NCI-H2029 treated with DMSO at 0.1 percent for 48 hours (cell line): ENCODE measurements around the gene CD34.
"Not testable (repeated sequence)": the region's sequence is repeated elsewhere in the genome, so short reads cannot be mapped to it uniquely, and the experiment has no call there.

Source experiments
- DNase-seq: peaks from one replicate; lab custom pipeline; 2025; lab: John Stamatoyannopoulos, UW

The CD34 gene

DNA sequence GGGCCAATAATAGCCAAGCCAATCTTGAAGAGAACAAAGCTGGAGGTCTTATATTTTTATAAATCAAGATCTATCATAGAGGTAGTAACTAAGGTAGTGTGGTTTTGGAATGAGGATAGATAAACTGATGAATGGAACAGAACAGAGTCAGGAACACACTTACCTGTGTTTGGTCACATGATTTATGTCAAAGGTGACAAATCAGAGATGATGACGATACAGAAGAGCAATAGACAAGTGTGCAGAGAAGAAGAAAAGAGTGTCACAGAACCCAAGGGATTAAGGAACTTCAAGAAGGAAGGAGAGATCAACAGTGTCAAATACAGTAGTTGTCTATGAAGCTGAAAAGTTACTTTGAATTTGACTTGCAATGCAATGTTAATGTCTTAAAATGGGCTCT lies 16.1 kb upstream of the CD34 start:
- no peak for DNase-seq

DNA sequence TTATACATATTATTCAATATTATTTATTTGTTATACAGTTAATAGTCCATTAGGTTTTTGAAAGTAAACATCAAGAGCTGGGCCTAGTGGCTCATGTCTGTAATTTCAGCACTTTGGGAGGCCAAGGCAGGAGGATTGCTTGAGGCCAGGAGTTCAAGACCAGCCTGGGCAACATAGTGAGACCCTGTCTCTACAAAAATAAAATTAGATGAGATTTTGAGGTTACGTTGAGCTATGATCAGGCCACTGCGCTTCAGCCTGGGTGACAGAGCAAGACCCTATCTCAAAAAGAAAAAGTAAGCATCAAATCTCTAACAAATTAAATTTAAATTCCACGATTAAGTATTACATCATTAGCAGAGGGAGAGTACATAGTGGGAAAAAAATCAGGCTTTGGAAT lies 15.0 kb upstream of the CD34 start:
- DNase-seq, result not testable (repeated sequence)

DNA sequence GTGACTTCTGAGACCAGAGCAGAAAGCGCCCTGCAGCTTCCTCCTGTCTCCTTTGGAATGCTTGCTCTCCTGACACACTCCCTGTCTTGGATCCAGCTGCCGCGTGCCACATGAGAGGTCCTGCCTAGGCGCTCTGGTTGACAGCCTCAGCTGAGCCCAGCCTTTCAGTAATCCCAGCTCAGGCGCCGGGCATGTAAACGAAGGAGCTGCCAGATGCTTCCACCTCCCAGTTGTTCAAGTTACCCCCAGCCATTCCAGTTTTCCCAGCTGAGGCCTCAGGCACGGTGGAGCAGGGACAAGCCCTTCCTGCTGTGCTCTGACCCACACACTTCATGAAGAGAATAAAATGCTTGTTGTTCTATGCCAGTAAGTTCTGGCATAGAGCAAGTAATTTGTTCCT lies 14.3 kb upstream of the CD34 start:
- DNase-seq, result no peak

DNA sequence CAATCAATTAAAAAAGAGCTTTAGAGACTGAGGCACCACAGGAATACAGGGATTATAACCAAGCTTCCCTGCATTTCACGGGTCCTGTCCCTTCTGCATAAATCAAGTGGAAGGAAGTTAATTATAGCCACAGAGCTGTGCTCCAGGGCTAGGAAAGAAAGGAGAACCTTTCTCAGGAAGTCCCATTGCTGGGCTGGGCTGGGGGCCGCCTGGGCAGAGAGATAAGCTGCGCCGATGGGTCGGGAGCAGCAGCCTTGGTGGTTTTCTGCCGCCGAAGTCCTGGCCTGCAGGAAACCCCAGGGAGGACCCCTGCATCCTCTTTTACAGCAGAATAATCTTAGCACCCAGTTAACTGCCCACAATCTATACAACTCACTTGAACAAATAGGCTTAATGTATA lies 12.6 kb upstream of the CD34 start:
- DNase-seq, result no peak

DNA sequence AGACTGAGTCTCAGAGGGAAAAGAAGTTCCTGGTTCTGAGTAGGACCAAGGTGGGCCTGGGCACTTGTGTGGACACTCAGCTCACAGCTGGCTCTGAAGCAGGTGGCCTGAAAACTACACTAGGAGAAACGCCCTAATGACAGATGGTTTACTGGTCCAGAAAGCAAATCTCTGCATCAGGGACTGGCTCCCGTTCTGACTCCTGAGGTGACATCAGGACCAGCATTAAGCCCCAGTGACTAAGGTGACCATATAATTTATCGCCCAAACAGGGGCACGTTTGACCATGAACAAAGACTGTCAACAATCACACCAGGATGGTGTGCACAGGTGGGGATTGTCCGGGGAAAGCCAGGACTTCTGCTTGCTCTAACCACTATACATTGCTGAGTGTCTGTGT lies 12.2 kb upstream of the CD34 start:
- DNase-seq, result no peak

DNA sequence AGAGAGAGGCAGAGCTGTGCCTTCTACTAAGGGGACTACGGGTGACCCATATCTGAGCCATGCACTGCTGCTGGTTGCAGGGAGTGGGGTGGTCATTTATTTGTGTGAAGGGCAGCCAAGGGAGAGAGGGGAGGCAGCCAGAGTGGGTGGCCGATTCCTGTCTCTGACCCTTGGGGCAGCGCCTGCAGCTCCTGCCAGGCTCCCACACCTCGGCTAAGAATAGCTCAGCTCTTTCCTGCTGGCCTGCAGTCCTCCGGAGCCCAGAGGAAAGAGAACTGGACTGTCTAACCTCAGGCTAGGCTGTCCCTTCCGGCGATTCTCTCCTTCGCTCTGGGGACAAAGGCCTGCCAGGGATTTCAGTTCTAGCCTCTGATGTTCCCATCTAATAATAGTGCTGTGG lies 11.6 kb upstream of the CD34 start:
- no peak for DNase-seq

DNA sequence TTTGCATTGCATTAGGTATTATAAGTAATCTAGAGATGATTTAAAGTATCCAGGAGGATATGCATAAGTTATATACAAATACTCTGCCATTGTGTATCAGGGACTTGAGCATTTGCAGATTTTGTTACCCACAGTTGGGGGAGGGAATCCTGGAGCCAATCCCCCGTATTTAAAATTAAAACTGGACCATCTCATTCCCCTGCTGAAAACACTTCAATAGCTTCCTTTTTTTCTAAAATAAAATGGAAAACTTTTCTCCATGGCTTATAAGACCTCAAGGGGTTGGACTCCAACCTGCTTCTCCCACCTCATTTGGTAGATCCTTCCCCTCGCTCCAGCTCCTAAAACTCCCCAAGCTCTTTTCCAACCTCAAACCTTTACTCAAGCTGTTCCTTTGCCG lies 10.4 kb upstream of the CD34 start:
- no peak for DNase-seq

DNA sequence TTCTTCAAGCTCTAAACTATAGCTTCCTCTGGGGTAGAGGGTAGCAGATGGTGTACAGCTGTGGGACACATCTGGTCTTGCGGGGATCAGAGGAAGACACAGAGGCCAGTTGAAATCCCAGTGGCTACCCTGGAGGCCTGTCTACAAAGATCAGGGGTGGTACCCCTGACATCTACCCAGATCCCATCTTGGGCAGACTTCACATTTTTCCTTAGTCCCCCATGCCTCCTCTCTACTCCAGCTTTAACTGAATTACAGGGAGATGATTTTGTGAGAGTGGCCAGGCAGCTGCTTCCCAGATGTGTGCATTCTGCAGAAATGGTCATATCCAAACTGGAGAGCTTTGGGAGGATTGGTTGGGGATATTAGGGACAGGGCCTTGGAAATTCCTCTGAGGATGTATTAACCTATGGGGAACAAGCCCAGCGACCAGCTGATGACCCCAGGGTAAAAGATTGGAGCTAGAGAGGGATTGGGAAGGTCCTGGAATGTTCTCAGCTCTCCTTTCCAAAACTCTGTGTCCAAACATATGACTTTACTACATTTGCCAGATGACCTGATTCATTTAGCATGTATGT lies 9.6 kb upstream of the CD34 start:
- DNase-seq, result no peak

DNA sequence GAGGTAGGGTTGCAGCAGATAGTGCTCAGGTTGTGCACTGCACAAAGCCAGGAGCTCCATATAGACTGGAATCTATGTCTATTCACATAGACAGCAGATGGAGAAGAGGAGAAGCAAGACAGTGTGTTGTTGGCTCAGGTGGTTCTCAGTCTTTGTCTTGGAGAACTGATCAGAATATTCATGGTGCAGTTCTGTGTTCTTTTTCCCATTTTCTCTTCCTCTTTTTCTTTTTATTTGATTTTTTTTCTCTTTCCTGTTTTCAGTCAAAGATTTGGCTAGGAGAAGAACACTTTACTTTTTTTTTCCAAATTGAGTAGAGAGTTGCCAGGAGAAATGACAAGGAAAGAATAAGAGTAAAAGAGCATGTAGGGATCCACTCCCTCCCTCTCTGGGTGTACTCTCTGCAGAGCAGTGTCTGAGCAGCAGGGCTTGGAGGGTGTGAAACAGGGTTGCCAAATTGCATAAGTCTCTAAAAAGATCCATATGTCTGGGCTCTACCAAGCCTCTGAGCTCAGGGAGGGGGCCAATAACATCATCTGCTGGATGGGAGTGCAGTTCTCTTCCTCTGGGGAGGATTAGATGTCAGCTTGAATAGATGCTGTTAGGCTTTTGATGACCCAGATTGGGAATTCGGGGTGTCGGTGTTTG lies 8.7 kb upstream of the CD34 start:
- DNase-seq, result no peak

DNA sequence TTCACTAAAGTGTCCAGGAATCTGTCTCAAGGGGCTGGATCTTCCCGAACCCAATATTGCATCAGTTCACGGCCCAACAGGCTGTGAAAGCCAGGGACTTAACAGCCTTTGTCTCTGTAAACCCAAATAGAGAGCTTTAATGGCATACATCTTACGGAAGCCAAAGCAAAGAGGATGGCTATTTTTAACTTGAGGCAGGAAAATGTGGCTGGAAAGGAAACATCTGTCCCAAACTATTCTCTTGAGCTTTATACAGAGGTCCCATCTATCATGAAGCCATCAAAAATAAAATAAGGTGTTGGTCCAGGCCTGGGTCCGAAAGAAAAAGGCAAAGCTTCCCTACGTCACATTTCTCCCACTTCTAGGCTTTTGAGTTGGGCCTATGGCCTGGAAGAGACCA lies 7.7 kb upstream of the CD34 start:
- no peak for DNase-seq

DNA sequence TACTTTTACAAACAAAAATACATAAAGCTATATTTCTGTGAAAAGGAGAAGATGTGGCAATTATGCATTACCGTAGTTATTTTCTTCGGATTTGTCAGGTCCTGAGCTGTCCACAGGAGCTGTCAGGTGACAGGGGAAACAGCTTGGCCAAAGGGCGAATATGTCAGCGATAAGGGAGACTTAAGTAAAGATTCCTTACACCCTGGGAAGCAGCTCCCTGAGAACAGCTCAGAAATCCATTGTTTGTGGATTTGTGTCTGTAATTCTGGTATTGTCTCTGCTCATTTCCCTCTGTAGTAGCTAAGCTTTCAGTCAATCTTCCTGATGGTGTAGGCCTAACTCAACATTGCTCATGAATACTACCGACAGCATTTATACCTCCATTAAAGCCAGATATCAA lies 7.1 kb upstream of the CD34 start:
- no peak for DNase-seq

DNA sequence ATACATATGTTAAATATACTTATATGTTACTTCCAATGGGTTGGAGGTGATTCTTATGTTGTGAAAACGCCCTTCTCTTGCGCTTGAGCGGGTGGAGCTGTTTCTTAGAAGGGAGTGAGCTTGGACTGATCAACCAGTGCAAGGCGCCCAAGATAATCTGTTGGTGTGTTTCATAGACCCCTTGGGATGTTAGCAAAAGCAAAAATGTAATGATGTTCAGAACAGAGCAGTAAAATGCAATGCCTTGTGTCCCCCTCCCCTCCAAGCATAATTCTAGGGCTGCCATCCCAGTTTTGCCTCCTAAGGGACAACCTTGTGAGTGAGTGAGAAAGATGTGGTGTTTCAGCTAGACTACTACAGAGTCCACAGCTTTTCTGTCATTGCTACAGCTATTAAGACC lies 6.2 kb upstream of the CD34 start:
- no peak for DNase-seq

DNA sequence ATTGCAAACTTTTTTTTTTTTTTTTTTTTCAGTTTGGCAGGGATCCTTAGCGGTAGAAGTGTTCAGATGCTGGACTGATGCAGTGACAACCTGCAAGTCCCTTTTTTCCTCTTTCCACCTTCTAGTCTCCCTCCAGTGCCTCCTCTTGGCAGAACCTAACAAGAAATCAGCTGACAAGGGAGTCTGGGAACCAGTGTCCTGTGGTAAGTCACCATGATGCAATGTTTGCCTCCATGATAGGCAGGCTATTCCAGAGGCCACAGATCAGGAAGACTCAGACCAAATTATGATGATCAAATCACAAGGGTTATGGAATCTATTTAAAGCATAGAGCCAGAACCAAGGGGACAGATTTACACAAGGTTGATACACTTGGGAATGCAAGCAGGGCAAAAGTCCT lies 3.0 kb upstream of the CD34 start:
- no peak for DNase-seq

DNA sequence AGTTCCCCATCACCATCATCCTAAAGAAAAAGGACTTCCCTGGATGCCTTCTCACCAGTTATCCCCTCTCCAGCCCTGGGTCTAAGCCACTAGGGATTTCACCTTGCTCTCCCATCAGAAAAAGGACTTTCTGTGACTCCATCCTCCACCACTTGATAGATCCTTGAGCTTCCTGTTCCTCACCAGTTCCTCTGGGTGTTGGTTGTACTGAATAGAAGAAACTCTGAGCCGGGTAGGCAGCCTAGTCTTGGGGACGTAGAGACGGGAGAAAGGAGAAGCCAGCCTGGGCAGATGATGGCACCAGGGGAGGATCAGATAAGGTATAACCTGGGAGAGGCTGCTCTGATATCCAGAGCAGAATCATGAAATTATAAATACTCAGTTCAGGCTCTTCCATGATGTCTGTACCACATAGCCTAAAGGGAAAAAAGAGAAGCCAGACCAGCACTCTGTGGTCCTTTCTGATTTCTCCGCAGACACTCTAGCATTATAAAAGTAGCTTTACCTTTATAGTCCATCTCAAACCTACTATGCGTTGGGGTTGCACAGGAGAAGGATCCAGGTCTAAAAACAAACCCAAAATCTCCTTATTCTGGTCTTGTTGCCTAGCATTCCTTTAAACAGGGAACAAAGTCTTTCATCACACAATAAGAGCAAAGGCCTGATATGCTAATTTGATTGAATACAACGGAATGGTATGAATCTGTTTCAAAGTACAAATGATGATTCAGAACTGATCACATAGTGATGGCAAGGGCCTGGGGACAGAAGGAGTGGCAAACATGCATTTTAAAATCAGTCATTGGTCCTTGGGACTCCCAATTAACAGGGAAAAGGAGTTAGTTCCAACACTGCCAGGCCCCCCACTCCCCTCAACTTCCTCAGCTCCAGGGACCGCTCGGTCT lies 1.2 kb upstream of the CD34 start:
- no peak for DNase-seq

DNA sequence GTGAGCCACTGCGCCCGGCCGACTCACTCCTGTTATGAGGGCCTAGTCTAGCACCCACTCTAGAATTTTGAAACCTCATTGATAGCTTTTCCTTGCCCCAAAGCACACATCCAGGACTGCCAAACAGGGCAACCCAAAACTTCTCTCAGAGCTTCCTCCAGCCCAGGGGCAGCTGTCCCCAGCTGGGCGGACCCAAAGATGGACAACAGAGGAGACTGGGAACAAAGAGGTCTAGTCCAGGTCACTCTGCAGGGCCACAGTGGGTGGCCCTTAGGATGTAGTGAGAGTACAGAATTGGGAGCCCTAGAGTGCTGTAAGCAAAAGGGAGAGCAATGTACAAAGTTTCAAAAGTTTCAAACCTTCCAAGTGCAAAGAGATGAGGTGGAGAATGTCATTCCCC lies 1.2 kb downstream of the CD34 start:
- no peak for DNase-seq

DNA sequence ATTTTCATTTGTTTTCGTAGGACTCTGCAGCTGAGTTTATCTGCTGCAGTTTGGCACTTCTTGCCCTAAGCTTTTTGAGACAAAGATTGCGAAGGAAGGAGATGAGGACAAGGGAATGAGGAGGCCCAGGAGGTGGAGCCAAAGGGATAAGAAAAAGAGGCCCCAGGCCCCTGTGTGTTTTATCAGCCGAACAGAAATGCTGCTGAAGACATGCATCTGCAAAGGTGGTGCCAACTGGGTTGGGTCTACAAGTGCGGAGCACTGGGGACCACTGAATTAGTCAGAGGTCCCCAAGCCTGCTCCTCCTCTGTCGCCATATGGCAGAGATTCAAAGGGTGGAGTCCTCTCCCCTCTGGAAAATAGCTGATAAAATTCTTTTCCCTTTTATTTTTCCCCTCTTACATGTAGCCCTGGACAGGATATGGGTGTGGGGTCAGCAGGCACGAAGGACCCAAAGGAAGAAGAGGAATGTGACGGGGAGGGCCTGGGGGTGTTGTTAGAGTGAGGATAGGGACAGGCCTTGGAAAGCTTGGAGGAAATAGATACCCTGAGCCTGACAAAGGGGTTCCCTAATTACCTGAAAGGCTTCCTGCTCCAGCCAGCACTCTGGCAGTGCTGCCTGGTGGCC lies 2.7 kb downstream of the CD34 start:
- no peak for DNase-seq

DNA sequence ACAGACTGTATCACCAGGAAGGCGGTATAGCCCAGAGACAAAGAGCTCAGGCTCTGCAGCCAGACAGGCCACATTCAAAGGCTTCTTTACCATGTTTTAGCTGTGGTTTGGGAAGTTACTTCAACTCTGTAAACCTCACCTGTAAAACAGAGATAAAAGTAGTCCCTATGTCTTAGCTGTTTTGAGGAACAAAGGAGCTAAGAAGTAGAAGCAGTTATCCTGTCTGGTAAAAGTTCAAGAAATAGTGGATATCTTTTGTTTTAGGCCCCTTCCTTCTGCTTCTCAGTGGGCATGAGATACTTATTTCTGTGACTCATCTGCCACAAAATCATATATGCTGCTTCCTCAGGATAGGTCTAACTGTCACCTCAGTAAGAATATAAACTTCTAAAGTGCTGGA lies 6.5 kb downstream of the CD34 start:
- DNase-seq, result no peak

DNA sequence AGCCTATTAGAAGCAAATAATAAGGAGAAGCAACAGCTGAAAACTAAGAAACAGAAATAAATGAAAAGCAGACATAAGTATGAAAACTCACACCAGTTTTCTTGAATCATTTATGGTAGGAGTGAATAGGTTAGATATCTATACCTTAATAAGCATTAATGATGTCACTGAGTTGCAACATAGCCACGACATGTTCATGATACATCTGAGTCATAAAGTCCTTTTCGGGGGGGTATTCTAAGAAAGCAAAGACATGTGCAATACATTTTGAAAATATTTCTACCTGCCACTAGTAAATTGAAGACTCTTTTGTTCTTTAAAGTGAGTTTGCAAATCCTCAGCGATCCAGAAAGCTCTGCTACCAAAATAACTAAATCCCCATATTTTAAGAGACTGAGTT lies 7.2 kb downstream of the CD34 start:
- DNase-seq, result no peak

DNA sequence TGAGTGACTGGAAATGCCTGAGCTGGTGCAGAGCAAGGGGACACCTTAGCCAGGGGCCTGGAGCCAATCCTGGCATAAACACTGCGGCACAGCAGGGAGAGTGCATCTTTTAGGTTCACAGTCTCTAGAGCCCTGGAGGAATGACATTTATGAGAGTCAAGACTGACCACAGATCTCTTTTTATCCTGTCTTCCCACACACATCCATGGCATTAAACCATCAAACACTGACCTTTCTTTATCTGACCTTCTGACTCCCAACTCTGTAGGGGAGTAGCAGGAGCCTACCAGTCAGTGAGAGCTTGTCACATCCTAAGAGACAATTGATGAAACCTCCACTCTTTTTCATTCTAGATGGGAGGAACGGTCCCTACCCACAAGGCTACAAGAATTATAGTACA lies 7.9 kb downstream of the CD34 start:
- no peak for DNase-seq

DNA sequence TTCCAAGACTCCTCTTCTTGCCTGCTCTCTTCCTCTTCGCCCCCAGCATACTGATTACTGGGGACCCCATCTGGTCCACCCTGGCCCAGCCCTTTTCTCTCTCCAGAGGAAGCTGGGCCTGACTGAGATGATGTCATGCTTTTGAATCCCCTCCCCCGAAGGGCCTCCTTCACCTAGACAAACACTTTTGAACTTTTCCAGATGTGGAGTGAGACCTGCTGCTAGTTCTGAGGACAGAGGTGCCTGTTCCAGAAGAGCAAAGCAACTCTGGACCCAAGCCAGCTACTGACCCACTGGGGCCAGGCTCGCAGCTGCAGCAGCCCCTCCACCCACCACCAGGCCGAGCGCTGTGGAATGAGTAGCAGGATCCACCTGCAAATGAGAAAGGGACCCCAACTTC lies 8.4 kb downstream of the CD34 start:
- DNase-seq, result no peak

DNA sequence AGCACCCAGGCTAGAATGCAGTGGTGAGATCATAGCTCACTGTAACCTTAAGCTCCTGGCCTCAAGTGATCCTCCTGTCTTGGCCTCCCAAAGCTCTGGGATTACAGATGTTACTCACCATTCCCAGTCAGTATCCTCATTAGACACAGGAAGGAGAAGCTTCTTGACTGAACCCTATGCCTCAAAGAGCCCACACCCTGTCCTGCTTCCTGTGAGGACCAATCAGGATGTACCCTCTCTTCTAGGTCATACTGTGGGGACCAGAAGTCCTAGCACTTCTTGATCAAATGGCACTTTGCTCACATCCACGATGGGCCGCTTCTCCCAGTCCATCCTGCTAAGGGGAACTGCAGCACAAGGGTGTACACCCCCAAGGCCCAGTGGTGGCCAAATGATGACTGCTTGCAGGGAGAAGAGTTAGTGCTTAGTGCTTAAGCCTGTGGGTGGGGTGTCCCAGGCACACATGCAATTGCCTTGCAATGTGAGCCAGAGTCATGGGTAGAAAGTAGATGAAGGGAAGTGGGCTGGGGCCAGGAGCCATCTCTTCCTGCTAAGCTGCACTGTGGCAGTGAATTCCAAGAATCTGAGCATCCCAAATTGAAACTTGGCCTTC lies 9.8 kb downstream of the CD34 start:
- DNase-seq, result no peak

DNA sequence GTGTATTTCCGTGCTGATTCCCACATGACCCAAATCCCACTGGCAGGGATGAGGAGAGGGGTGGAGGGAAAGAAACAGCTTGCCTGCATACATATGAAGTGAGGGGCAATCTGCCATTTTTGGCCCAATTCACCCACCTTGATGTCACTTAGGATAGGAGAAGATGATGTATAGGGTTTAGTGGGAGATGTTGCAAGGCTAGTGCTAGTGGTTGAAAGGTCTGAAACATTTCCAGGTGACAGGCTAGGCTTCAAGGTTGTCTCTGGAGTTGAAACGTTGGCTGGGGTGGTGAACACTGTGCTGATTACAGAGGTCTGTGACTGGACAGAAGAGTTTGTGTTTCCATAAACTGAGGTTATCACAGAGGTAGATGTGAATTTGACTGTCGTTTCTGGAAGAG lies 12.1 kb downstream of the CD34 start:
- DNase-seq, result no peak

DNA sequence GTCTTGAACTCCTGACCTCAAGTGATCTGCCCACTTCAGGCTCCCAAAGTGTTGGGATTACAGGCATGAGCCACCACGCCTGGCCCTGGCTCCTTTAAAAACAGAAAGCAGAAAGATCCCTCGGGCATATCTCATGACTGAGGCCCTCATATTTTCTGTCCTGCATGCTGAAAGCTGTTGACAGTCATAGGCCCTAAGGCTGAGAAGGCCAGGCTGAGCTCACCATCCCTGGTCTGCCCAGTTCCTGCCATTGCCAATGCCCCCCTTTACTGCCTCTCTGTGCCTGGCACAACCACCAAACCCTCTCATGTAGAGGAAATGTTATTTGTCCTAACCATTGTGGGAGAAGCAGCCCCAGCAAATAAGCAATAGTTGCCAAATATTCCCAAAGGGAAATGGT lies 12.7 kb downstream of the CD34 start:
- no peak for DNase-seq
